DND-41 (cell line): ENCODE data around the gene WNT7B.

Experiments used
- ATAC-seq: fragments of 200-7000 bp; cut with Tn5 transposase; 3 replicates; pipeline ENCODE4 v1.9.1; 2021; ENCODE audit warnings: low read depth; ENCODE audit not compliant: insufficient read depth
- DNase-seq: peaks from one replicate; pipeline ENCODE4 v3.0.0-alpha.2; 2020
- H2AFZ ChIP-seq: 2 replicates; pipeline ENCODE4 v1.6.0; 2012; ENCODE audit warnings: low read depth, low read length
- H3K27ac ChIP-seq: 2 replicates; pipeline ENCODE4 v1.5.1; 2012; ENCODE audit warnings: low read length, inconsistent platforms
- H3K27me3 ChIP-seq: fragments of 200-600 bp; sonication (generic); 2 replicates; pipeline ENCODE4 v1.6.0; 2012; ENCODE audit warnings: low read length, mild to moderate bottlenecking, inconsistent platforms; ENCODE audit not compliant: insufficient read depth, poor library complexity
- H3K36me3 ChIP-seq: 2 replicates; pipeline ENCODE4 v1.5.1; 2012; ENCODE audit warnings: low read length, inconsistent platforms; ENCODE audit not compliant: insufficient read depth
- H3K4me1 ChIP-seq: 2 replicates; pipeline ENCODE4 v1.5.1; 2012; ENCODE audit warnings: mild to moderate bottlenecking, low read length; ENCODE audit not compliant: insufficient read depth
- H3K4me2 ChIP-seq: 2 replicates; pipeline ENCODE4 v1.6.0; 2012; ENCODE audit warnings: mild to moderate bottlenecking, moderate library complexity, low read length, inconsistent platforms; ENCODE audit not compliant: insufficient read depth
- H3K4me3 ChIP-seq, 2 experiments: fragments of 200-600 bp in 1 of 2; shearing (Covaris generic) in 1 of 2; 2 replicates each; pipeline ENCODE4 v1.5.1; 2012 to 2016; ENCODE audit warnings: inconsistent platforms in 2 of 2, low read length in 2 of 2, mild to moderate bottlenecking in 2 of 2, low read depth in 1 of 2, moderate library complexity in 1 of 2
- H3K79me2 ChIP-seq: 2 replicates; pipeline ENCODE4 v1.6.0; 2012; ENCODE audit warnings: low read length, inconsistent platforms; ENCODE audit not compliant: insufficient read depth
- H3K9ac ChIP-seq: 2 replicates; pipeline ENCODE4 v1.6.0; 2012; ENCODE audit warnings: low read depth, mild to moderate bottlenecking, inconsistent platforms, low read length, moderate library complexity
- H3K9me3 ChIP-seq: 2 replicates; pipeline ENCODE4 v1.5.1; 2012; ENCODE audit warnings: low read length, moderate library complexity, mild to moderate bottlenecking, inconsistent platforms; ENCODE audit not compliant: insufficient read depth, severe bottlenecking
- H4K20me1 ChIP-seq: 2 replicates; pipeline ENCODE4 v1.6.0; 2012; ENCODE audit warnings: low read length; ENCODE audit not compliant: insufficient read depth
- EZH2 ChIP-seq: IDR thresholded peaks from 3 replicates; pipeline ENCODE4 v1.6.1; 2012; ENCODE audit warnings: borderline replicate concordance, low read depth, mild to moderate bottlenecking, moderate library complexity, low read length, inconsistent platforms; ENCODE audit not compliant: severe bottlenecking
- TF ChIP-seq, protein P1 (sequence below): IDR thresholded peaks from 2 replicates; pipeline ENCODE4 v1.5.1; 2012; ENCODE audit warnings: borderline replicate concordance, low read length, moderate library complexity, mild to moderate bottlenecking; ENCODE audit not compliant: poor library complexity, severe bottlenecking; ENCODE audit errors: extremely low read depth

WNT7B gene

DNA sequence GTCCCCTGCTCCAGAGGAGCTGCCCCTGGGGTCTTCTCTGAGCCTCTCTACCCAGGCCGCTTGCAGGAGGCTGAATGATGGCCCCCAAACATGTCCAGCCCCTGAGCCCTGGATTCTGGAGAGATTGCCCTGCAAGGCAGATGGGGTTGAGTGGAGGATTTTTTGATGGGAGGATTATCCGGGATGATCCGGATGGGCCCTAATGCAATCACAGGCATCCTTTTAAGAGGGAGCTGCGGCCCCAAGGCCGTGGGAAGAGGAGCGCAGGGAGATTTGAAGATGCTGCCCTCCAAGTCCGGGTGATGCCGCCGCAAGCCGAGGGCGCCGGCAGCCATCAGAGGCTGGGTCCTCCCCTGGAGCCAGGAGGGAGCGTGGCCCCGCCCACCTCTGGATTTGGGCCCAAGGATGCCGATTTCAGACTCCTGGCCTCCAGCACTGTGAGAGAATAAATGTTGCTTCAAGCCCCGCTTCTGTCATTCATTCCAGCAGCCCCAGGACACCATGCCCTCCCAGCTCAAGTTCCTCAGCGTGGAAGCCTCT lies 66.0 kb downstream of the WNT7B start:
- H4K20me1 ChIP-seq, result peaks cover 4% of the 10 kb centered on the region
- no peak overlapping the region for H3K27ac ChIP-seq
- no peak overlapping the region for H3K4me2 ChIP-seq
- H3K4me1 ChIP-seq, result no peaks in the 10 kb centered on the region
- H2AFZ ChIP-seq, result no peak overlapping the region
- H3K79me2 ChIP-seq, result no peaks in the 10 kb centered on the region
- DNase-seq, result no peak
- no peaks in the 10 kb centered on the region for H3K27me3 ChIP-seq
- TF ChIP-seq EZH2, result no peak
- TF ChIP-seq, protein P1, sequence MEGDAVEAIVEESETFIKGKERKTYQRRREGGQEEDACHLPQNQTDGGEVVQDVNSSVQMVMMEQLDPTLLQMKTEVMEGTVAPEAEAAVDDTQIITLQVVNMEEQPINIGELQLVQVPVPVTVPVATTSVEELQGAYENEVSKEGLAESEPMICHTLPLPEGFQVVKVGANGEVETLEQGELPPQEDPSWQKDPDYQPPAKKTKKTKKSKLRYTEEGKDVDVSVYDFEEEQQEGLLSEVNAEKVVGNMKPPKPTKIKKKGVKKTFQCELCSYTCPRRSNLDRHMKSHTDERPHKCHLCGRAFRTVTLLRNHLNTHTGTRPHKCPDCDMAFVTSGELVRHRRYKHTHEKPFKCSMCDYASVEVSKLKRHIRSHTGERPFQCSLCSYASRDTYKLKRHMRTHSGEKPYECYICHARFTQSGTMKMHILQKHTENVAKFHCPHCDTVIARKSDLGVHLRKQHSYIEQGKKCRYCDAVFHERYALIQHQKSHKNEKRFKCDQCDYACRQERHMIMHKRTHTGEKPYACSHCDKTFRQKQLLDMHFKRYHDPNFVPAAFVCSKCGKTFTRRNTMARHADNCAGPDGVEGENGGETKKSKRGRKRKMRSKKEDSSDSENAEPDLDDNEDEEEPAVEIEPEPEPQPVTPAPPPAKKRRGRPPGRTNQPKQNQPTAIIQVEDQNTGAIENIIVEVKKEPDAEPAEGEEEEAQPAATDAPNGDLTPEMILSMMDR, result no peak
- peaks cover 4% of the 10 kb centered on the region for H3K9me3 ChIP-seq
- H3K9ac ChIP-seq, result no peak overlapping the region
- H3K4me3 ChIP-seq, result no peak overlapping the region
- ATAC-seq, result no peak
- no peaks in the 10 kb centered on the region for H3K36me3 ChIP-seq

DNA sequence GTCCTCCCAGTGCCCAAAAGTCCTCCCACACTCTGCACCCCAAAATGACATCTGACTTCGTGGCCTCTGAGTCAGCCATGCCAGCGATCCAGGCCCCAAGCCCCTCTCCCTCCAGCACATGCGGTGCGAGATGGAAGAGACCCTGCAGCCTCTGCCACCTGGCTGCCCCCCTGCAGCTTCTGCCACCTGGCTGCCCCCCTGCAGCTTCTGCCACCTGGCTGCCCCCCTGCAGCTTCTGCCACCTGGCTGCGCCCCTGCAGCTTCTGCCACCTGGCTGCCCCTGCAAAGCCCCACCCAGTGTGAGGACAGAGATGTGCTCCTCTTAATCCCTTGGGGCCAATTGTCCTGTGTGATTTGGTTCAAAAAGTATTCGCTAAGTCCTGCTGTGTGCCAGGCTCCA lies 68.0 kb downstream of the WNT7B start:
- ATAC-seq (no peak), DNase-seq (no peak)
- Histone ChIP-seq H3K27me3 (peaks cover 3% of the 10 kb centered on the region), H3K36me3 (no peaks in the 10 kb centered on the region), H3K4me2 (no peak overlapping the region), H3K79me2 (no peaks in the 10 kb centered on the region), H3K4me3 (no peak overlapping the region), H3K9me3 (no peaks in the 10 kb centered on the region), H3K27ac (no peak overlapping the region), H3K4me1 (no peaks in the 10 kb centered on the region), H4K20me1 (peaks cover 7% of the 10 kb centered on the region), H2AFZ (no peak overlapping the region), H3K9ac (no peak overlapping the region)
- TF ChIP-seq, protein P1, result no peak
- TF ChIP-seq EZH2, result no peak

DNA sequence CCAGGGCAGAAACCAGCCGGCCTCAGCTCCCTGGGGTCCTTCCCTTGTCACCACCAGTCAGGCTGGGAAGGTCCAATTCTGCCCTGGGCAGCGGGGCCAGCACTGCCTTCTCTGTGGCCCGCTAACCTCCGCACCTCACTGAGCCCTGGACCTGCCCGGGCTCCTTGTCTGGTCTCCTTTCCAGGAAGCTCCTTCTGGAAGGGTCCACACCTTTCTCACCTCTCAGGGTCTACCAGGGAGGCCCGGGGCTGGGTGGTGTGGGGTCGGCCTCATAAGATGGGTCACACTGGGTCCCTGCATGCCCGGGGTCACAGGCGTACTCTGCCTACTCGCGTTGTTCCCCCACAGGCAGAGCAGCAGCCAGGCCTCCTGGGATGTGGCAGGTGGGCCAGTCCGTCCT lies 69.0 kb downstream of the WNT7B start:
- H3K27ac ChIP-seq, result no peak overlapping the region
- TF ChIP-seq EZH2, result no peak
- TF ChIP-seq, protein P1, result no peak
- H3K27me3 ChIP-seq, result peaks cover 9% of the 10 kb centered on the region
- no peak for ATAC-seq
- H3K4me1 ChIP-seq, result no peaks in the 10 kb centered on the region
- peaks cover 12% of the 10 kb centered on the region for H4K20me1 ChIP-seq
- no peak overlapping the region for H2AFZ ChIP-seq
- H3K79me2 ChIP-seq, result no peaks in the 10 kb centered on the region
- H3K9ac ChIP-seq, result no peak overlapping the region
- no peak for DNase-seq
- no peaks in the 10 kb centered on the region for H3K36me3 ChIP-seq
- H3K4me2 ChIP-seq, result no peak overlapping the region
- H3K4me3 ChIP-seq, result no peak overlapping the region
- H3K9me3 ChIP-seq, result no peaks in the 10 kb centered on the region

DNA sequence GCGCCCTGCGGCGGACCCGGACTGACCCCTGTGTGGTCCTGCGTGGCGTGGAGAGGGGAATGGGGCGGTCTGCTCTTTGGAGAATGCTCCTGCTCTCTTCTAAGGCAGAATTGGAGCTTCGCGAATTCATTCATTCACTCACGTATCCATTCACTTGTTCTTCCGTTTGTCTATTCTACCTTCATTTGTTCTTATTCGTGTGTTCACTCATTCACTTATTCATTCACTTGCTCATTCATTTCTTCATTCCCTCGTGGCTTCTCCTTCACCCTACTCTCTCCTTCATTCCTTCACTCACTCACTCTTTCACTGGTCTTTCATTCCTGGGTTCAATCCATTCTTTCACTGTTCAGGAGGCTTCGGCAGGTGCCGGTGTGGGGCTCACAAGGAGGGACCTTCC lies 69.6 kb downstream of the WNT7B start:
- H4K20me1 ChIP-seq, result peaks cover 15% of the 10 kb centered on the region
- no peaks in the 10 kb centered on the region for H3K79me2 ChIP-seq
- DNase-seq (no peak), ATAC-seq (no peak)
- no peaks in the 10 kb centered on the region for H3K9me3 ChIP-seq
- TF ChIP-seq EZH2, result no peak
- TF ChIP-seq, protein P1, result no peak
- no peaks in the 10 kb centered on the region for H3K36me3 ChIP-seq
- H3K9ac ChIP-seq, result no peak overlapping the region
- peaks cover 11% of the 10 kb centered on the region for H3K27me3 ChIP-seq
- no peak overlapping the region for H3K4me2 ChIP-seq
- no peak overlapping the region for H3K4me3 ChIP-seq
- H2AFZ ChIP-seq, result no peak overlapping the region
- no peaks in the 10 kb centered on the region for H3K4me1 ChIP-seq
- H3K27ac ChIP-seq, result no peak overlapping the region
